NCI-H446 treated with DMSO at 0.1 percent for 48 hours (cell line): ENCODE measurements around the gene COLQ.
"Not testable (repeated sequence)": the region's sequence is repeated elsewhere in the genome, so short reads cannot be mapped to it uniquely, and the experiment has no call there.

ENCODE experiments used
- DNase-seq: peaks from one replicate; lab custom pipeline; 2025; lab: John Stamatoyannopoulos, UW

COLQ gene

DNA sequence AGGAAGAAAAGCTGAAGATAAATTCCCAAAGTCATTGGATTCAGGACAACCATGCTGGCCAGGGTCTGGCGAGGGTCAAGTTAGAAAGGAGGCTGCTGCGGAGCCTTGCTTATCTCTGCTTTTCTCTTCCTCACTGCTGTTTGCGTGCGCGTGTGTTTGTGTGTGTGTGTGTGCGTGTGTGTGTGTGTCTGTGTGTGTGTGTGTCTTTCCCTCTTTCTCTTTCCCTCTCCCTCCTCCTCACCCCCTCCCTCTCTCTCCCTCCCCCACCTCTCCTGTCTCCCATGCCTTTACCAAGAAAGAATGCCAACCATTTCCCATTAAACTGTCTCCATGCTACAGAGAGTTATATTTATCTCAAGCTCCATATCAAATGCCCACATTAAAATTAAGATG, at the start of gene COLQ:
TSS of gene COLQ (minus strand) at position 134 of the 393 bp plus-strand sequence. CDS start at position 53, 81 bp downstream.
- no peak for DNase-seq

- no peak for DNase-seq
Observed at GRCh38 chr3:15563190-15563589, 41.7 kb upstream of the COLQ start.

- DNase-seq, result no peak
Observed at GRCh38 chr3:15562560-15562959, 41.1 kb upstream of the COLQ start.

DNA sequence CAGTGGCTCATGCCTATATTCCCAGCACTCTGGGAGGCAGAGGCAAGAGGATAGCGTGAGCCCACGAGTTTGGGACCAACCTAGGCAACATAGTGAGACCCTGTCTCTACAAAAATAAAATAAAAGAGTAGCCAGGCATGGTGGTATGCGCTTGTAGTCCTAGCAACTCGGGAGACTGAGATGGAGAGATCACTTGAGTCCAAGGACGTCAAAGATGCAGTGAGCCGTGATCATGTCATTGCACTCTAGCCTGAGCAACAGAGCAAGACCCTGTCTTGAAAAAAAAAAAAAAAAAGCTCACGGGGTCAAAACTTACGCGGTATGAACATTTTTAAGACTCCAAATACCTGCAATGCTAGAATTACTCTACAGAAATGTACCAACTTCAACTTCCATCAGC, 37.1 kb upstream of the COLQ start:
- no peak for DNase-seq

GRCh38 chr3:15557511-15557946, 36.0 kb upstream of the COLQ start:
- DNase-seq, result no peak

DNA sequence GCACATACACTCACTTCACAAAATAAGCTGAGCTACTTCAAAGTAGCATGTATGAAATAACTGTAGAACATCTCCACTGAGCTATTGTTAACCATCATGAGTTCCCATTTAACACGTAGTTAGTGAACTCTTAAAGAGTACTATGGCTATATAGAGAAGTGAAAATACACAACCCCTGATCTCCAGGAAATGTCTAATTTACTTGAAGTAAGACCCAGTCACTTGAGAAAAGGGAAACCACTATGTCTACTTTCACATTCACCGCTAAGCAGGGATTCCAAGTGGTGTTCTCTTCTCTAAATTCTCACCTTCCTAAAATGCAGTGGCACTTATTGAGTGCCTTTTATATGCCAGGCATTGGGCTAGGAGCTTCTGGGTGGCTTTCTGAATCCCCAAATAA, 35.0 kb upstream of the COLQ start:
- DNase-seq, result no peak

DNA sequence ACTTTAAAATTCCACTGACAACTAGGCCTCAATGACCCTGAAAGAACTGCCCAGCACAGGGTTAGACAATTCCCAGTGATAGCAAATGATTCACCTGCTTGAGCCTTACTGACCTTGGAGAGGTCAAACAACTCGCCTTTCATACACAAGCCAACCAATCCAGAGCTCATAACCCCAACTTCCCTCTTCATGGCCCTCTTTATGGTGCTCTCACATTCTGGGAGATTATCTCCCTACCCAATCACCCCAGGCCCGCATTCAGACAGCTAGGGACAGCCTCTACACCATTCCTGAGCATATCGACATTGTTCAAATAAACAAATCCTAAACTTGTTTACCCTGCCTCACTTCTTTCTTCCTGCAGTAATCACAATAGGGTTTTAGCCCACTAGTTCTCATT, 32.2 kb upstream of the COLQ start:
- DNase-seq, result no peak

GRCh38 chr3:15551902-15552301, 30.4 kb upstream of the COLQ start:
- DNase-seq, result no peak

- no peak for DNase-seq
Observed at GRCh38 chr3:15549846-15550245, 28.3 kb upstream of the COLQ start.

DNA sequence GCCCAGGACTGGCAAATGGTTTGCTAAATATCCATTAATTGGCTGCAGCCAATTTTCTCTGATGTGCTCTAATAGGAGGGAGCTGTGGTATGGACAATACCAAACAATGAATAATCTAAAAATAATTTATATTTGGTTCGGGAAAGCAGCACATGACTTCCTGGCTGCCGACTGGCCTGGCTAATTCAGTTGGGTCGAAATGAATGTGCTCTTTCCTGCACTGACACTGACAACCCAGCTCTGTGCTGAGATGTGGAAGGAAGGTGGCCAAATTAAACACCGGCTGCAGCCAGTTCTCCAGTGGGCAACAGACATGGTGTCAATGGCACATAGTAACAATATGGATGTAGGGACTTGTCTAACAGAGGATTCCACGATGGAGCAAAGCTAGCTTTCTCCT, 21.1 kb upstream of the COLQ start:
- DNase-seq, result no peak

DNA sequence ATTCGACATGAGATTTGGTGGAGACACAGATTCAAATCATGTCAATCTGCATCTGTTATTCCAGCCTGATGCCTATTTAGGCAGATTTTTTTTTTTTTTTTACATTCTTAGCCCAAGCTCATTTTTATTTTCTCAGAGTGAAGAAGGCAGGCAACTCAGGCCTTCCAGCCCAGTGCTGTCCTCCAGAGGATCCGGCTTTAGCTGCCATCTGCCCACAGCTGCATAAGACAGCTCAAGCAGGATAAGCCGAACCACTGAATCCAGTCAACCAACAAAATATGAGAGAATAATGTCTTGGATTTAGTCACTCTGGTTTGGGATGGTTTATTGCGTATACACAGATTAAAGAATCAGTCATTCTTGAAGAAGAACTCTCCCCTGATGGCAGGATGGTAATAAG, 19.9 kb upstream of the COLQ start:
- no peak for DNase-seq

DNA sequence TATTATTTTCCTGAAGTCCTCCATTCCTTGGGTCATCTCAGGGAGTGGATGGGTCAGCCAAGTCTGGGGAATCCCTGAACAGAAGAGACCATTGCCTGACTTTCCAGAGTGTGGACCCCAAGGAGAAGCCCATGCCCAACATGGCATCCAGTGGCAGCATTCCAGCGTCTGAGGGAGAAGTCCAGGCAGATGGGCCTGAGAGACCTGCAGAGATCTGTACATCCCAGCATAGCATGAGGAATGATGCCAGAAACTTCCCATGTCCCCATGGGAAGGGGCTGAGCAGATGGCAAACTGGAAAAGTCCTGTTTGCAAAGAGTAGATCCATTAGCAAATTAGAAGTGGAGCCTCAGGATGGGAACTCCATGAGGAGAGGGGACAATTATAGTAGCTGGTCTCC, 17.6 kb upstream of the COLQ start:
- no peak for DNase-seq

GRCh38 chr3:15538345-15538744, 16.8 kb upstream of the COLQ start:
- no peak for DNase-seq

GRCh38 chr3:15536856-15537255, 15.3 kb upstream of the COLQ start:
- DNase-seq, result no peak

GRCh38 chr3:15535732-15536131, 14.2 kb upstream of the COLQ start:
- DNase-seq, result no peak

DNA sequence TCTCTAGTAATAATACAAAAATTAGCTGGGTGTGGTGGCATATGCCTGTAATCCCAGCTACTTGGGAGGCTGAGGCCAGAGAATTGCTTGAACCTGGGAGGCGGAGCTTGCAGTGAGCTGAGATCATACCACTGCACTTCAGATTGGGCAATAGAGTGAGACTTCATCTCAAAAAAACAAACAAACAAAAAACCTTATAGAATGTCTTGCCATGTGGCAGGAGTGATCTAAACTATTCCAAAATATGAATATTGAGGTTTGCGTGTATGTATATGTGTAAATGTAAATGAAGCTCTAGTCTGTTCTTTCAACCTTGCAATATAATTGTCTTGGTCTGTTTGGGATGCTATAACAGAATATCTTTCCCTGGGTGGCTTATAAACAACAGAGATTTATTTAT, 11.1 kb upstream of the COLQ start:
- not testable (repeated sequence) for DNase-seq

DNA sequence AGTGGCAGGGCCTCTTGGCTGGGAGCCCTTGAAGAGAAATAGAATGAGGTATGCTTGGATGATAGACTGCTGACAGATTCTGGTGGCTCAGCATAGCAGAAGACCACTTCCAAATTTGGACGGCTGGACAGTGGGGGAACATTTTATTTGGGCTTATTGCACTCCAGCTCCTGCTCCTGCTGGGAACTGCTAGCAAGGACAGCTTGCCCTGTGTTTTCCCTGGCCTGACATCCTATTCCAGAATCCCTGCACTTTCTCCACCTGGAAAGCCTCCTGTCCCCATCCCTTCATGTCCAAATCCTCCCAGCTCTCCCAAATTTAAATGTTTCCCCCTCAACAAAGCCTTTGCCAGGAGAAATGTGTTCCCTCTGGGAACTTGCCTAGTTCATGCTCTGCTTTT, 9.8 kb upstream of the COLQ start:
- DNase-seq, result no peak

- DNase-seq, result no peak
Observed at GRCh38 chr3:15528854-15529537, 7.5 kb upstream of the COLQ start.

DNA sequence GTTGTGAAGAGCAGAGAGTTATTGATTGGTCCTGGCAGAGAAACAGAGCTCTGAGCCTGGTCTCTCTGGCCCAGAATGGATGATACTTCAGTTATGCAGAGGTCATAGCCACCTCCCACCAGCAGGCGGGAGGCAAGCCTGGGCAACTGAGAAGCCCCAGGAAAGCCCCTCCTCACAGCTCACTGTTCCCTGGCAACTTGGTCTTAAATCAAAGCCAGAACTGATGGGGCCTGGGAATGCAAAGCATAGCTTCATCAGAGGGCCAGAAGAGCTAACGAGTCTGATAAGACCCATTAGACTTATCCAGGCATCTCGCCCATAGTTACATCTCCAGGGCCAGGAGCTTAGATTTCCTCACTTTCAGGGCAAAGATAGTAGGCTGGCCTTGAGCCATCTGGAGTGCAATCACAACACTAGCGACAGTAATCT, 5.5 kb upstream of the COLQ start:
- no peak for DNase-seq

GRCh38 chr3:15525790-15526189, 4.3 kb upstream of the COLQ start:
- DNase-seq, result no peak

DNA sequence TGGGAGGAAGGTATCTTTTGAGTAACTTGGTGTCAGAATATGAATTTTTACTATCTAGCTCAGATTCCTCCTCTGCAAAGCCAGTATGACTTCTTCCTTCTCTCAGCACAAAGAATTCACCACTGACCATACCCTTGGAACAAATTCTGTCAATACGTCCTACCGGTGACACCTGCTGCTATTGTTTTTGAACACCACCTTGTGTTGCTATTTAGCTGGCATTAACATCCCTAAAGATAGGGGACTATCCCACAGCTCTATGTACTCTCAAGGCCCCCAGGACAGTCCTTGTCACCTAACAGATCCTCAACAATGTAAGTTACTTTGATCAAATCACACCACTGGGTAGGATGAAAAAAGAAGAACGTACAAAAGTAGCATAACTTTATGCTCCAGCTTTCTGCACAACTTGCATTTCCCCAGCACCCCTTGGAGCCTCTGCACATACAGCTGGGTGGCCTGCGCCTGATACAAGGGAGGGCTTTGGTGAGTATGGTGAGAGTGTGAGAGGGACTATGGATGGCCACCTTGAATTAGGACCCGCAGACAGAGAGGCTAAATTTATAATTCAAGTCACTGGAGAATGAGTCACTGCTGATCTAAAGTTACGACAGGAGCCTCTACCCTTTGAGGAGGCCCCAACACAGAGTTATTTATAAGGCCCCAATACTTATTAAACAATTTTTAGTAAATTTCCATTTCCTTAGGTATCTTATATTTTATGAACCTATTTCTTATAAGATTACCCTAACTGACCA, 2.3 kb upstream of the COLQ start:
- no peak for DNase-seq

DNA sequence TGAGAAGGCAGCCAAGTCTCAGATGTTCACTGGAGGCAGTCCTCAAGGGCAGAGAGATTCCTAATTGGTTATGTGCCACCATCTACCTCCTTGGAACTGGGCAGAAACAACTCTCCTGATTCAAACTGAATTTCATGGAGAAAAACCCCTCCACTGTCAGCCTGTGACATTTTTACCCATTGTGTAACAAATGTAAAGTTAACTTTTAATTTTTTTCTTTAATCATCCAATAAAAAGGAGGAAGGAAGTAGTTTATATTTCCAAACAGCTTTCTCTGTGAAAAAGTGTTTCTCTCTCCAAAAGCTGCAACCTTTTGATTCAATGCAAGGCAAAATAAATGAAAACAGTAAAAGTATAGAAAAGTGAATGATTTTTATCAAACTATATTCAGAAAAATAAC, 510 bp upstream of the COLQ start:
- DNase-seq, result no peak

DNA sequence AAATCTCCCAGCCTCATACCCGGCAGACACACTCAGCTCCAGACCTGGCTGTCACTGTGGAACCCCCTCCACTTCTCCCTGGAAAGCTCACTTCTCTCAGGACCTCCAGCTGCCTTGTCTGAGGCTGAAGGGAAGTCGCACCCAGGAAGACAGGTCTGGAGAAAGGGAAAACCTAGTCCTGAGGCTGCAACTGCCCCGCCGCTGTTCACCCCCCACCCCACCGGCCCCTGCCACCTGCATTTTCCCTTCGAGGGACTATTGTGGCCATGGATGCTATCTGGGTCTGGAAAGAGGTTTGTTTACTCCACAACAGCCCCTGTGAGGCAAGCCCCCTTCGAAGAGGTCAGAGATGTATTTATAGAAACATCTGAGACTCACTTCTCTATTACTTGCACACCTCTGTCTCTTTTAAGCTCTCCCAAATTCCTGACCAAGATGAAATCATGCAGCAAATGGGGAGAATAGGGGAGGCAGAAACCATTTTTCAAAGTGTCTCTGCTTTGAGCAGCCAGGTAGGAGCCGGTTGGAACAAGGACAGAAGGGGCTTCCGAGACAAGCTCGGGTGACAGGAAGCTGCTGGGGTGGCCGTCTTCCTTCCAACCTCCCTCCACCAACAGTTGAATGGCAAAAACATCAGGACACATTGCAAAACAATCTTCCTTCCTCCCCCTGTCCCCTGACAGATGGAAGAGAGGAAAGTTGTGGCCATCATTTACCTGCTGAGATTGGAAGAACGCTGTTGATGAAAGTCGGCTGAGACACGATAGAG, 518 bp downstream of the COLQ start:
- DNase-seq, result no peak
